ENCODE data around the gene DMRTB1.

GRCh38 chr1:53430261-53430660 lies 28.9 kb upstream of the DMRTB1 start:
- TF ChIP-seq CTCF (IDR thresholded peaks at IDR 0.05 in 8 of 11, conservative IDR thresholded peaks at IDR 0.05 in 3 of 11) (no peak), POLR2AphosphoS5 (IDR thresholded peaks at IDR 0.05) (no peak), POLR2A (IDR thresholded peaks at IDR 0.05) (no peak)
